BLaER1 (cell line): Measurements from ENCODE around the gene PDCL2.
A peak's percentile ranks its signal among the peaks of the same experiment; 100 is the strongest.

Source experiments
- H3K27ac ChIP-seq: shearing (Covaris generic); formaldehyde crosslinking; 2 replicates; pipeline ENCODE4 v1.8.1; 2022
- H3K27me3 ChIP-seq: shearing (Covaris generic); formaldehyde crosslinking; 2 replicates; pipeline ENCODE4 v1.8.1; 2022
- H3K36me3 ChIP-seq: shearing (Covaris generic); formaldehyde crosslinking; 2 replicates; pipeline ENCODE4 v1.8.1; 2022
- H3K4me1 ChIP-seq: shearing (Covaris generic); formaldehyde crosslinking; 2 replicates; pipeline ENCODE4 v1.8.1; 2022
- H3K4me2 ChIP-seq: shearing (Covaris generic); formaldehyde crosslinking; 2 replicates; pipeline ENCODE4 v1.8.1; 2022
- H3K4me3 ChIP-seq: shearing (Covaris generic); formaldehyde crosslinking; 2 replicates; pipeline ENCODE4 v1.8.1; 2022
- H3K9ac ChIP-seq: shearing (Covaris generic); formaldehyde crosslinking; 2 replicates; pipeline ENCODE4 v1.8.1; 2022
- H3K9me3 ChIP-seq: shearing (Covaris generic); formaldehyde crosslinking; 2 replicates; pipeline ENCODE4 v1.8.1; 2022
- H4K20me1 ChIP-seq: shearing (Covaris generic); formaldehyde crosslinking; 2 replicates; pipeline ENCODE4 v1.8.1; 2022
- Cebpa-rat ChIP-seq: shearing (Covaris generic); IDR thresholded peaks from 2 replicates; pipeline ENCODE4 v1.8.1; 2022

PDCL2 gene

GRCh38 chr4:55545641-55546505 is 46.2 kb downstream of the PDCL2 start:
- TF ChIP-seq Cebpa-rat = no peak
- H3K4me1 ChIP-seq = peaks cover 30% of the 10 kb centered on the region
- H3K27me3 ChIP-seq = no peaks in the 10 kb centered on the region
- no peaks in the 10 kb centered on the region for H3K36me3 ChIP-seq
- H3K9me3 ChIP-seq = no peaks in the 10 kb centered on the region
- peak overlapping the region; percentile 87 for H3K9ac ChIP-seq
- peak overlapping the region; percentile 93 for H3K27ac ChIP-seq
- H4K20me1 ChIP-seq = peaks cover 41% of the 10 kb centered on the region
- peak overlapping the region; percentile 84 for H3K4me2 ChIP-seq
- peak overlapping the region; percentile 92 for H3K4me3 ChIP-seq

- Histone ChIP-seq H3K36me3 (peaks cover 4% of the 10 kb centered on the region; the same call in 1 of the 2 replicates), H3K27me3 (no peaks in the 10 kb centered on the region), H3K9ac (peak overlapping the region; percentile 87), H3K4me3 (peak overlapping the region; percentile 92), H3K4me2 (peak overlapping the region; percentile 84), H3K4me1 (peaks cover 30% of the 10 kb centered on the region), H4K20me1 (peaks cover 41% of the 10 kb centered on the region), H3K27ac (peak overlapping the region; percentile 93), H3K9me3 (no peaks in the 10 kb centered on the region)
- TF ChIP-seq Cebpa-rat = no peak; the same call in 1 of the 2 replicates
These were observed 46.9 kb downstream of the PDCL2 start for GRCh38 chr4:55545151-55545550.

DNA sequence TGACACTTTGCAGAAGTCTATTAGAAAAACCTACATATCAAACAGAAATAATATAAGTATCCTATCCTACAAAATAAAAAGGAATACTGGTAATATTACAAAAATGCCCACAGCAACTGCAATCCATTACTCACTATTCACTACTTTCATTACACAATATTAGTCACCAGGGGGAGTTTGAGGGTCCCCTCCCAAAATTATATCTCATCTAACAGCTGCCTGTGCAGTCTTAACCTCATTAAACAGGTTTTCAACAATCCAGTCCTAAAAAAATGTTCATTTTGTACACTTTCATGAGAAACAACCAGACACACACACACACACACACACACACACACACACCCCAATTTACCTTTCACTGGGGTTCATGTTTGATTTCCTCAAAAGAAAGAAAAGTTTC is 48.2 kb downstream of the PDCL2 start:
- peaks cover 41% of the 10 kb centered on the region for H4K20me1 ChIP-seq
- no peak overlapping the region for H3K4me3 ChIP-seq
- no peak overlapping the region for H3K4me2 ChIP-seq
- peaks cover 33% of the 10 kb centered on the region for H3K4me1 ChIP-seq
- H3K9ac ChIP-seq = no peak overlapping the region
- peaks cover 6% of the 10 kb centered on the region; the same call in 1 of the 2 replicates for H3K9me3 ChIP-seq
- no peak for TF ChIP-seq Cebpa-rat
- no peaks in the 10 kb centered on the region for H3K27me3 ChIP-seq
- H3K27ac ChIP-seq = no peak overlapping the region
- H3K36me3 ChIP-seq = peaks cover 8% of the 10 kb centered on the region; the same call in 1 of the 2 replicates

- Histone ChIP-seq H3K27ac (no peak overlapping the region), H3K36me3 (peaks cover 27% of the 10 kb centered on the region), H4K20me1 (peaks cover 41% of the 10 kb centered on the region), H3K9me3 (peaks cover 33% of the 10 kb centered on the region), H3K4me1 (peaks cover 21% of the 10 kb centered on the region), H3K9ac (no peak overlapping the region), H3K27me3 (no peaks in the 10 kb centered on the region), H3K4me2 (no peak overlapping the region), H3K4me3 (no peak overlapping the region)
- no peak for TF ChIP-seq Cebpa-rat
These were observed 51.8 kb downstream of the PDCL2 start for GRCh38 chr4:55540271-55540670.

GRCh38 chr4:55539658-55540057 is 52.4 kb downstream of the PDCL2 start:
- no peak overlapping the region for H3K4me2 ChIP-seq
- no peak overlapping the region for H3K4me3 ChIP-seq
- H3K27ac ChIP-seq = no peak overlapping the region
- no peaks in the 10 kb centered on the region for H3K27me3 ChIP-seq
- H4K20me1 ChIP-seq = peaks cover 35% of the 10 kb centered on the region
- TF ChIP-seq Cebpa-rat = no peak
- no peak overlapping the region for H3K9ac ChIP-seq
- peaks cover 14% of the 10 kb centered on the region for H3K4me1 ChIP-seq
- peaks cover 40% of the 10 kb centered on the region for H3K9me3 ChIP-seq
- peaks cover 29% of the 10 kb centered on the region for H3K36me3 ChIP-seq

GRCh38 chr4:55538531-55538930 is 53.5 kb downstream of the PDCL2 start:
- TF ChIP-seq Cebpa-rat = no peak
- Histone ChIP-seq H3K4me2 (no peak overlapping the region; the same call in 1 of the 2 replicates), H3K4me1 (0 out of 2 replicates have a peak, but pooled peaks cover 7% of the 10 kb centered on the region), H3K9ac (no peak overlapping the region), H4K20me1 (peaks cover 24% of the 10 kb centered on the region), H3K27me3 (no peaks in the 10 kb centered on the region), H3K27ac (no peak overlapping the region), H3K9me3 (peaks cover 51% of the 10 kb centered on the region), H3K4me3 (no peak overlapping the region), H3K36me3 (peaks cover 41% of the 10 kb centered on the region)

- no peak overlapping the region for H3K9ac ChIP-seq
- no peaks in the 10 kb centered on the region for H3K27me3 ChIP-seq
- peaks cover 91% of the 10 kb centered on the region for H3K9me3 ChIP-seq
- H3K36me3 ChIP-seq = peaks cover 67% of the 10 kb centered on the region
- no peak overlapping the region for H3K27ac ChIP-seq
- H3K4me2 ChIP-seq = no peak overlapping the region
- no peak overlapping the region for H3K4me3 ChIP-seq
- H3K4me1 ChIP-seq = 0 out of 2 replicates have a peak, but pooled peaks cover 7% of the 10 kb centered on the region
- TF ChIP-seq Cebpa-rat = no peak
- no peaks in the 10 kb centered on the region for H4K20me1 ChIP-seq
These were observed 57.7 kb downstream of the PDCL2 start for GRCh38 chr4:55534306-55534705.

GRCh38 chr4:55530691-55531090 is 61.4 kb downstream of the PDCL2 start:
- Histone ChIP-seq H3K4me1 (no peaks in the 10 kb centered on the region), H3K9ac (no peak overlapping the region), H3K9me3 (peaks cover 73% of the 10 kb centered on the region), H3K27ac (no peak overlapping the region), H3K27me3 (no peaks in the 10 kb centered on the region), H3K36me3 (peaks cover 61% of the 10 kb centered on the region), H4K20me1 (no peaks in the 10 kb centered on the region), H3K4me3 (no peak overlapping the region), H3K4me2 (no peak overlapping the region)
- no peak for TF ChIP-seq Cebpa-rat

DNA sequence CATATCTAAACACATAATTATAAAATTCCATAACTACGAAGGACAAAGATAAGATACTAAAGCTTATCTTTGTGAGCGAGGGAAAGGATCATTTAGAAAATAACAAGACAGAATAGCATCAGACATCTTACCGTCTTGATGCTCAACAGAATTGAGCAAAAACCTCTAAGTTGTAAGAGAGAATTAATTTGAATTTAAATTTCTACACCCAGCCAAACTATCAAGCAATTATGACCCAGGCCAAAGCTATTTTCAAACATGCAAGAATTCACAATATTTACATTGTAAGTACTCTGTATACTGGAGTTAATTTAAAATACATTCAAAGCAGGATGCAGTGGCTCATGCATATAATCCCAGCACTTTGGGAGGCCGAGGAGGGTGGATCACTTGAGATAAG is 61.9 kb downstream of the PDCL2 start:
- Histone ChIP-seq H3K27me3 (no peaks in the 10 kb centered on the region), H3K4me1 (no peaks in the 10 kb centered on the region)

GRCh38 chr4:55528491-55528890 is 63.6 kb downstream of the PDCL2 start:
- no peak for TF ChIP-seq Cebpa-rat
- Histone ChIP-seq H3K4me1 (no peaks in the 10 kb centered on the region), H3K4me3 (no peak overlapping the region), H4K20me1 (no peaks in the 10 kb centered on the region), H3K27ac (no peak overlapping the region), H3K27me3 (no peaks in the 10 kb centered on the region), H3K4me2 (no peak overlapping the region), H3K9ac (no peak overlapping the region), H3K36me3 (peaks cover 45% of the 10 kb centered on the region), H3K9me3 (peaks cover 54% of the 10 kb centered on the region)

More for the DNA sequence above, 61.9 kb downstream of the PDCL2 start:
- Histone ChIP-seq H3K9me3 (peaks cover 71% of the 10 kb centered on the region), H3K4me2 (no peak overlapping the region), H3K9ac (no peak overlapping the region), H3K4me3 (no peak overlapping the region), H3K36me3 (peaks cover 59% of the 10 kb centered on the region), H4K20me1 (no peaks in the 10 kb centered on the region), H3K27ac (no peak overlapping the region)
- no peak for TF ChIP-seq Cebpa-rat
